Astrocyte of the cerebellum (primary cell): ENCODE data around the gene TTC28.

Experiments used
- DNase-seq: peaks from one replicate; pipeline ENCODE4 v3.0.0-alpha.2; 2011; ENCODE audit warnings: low read depth
- H3K4me3 ChIP-seq: 2 replicates; pipeline ENCODE4 v1.5.1; 2011; ENCODE audit warnings: mild to moderate bottlenecking, low read depth, low read length, moderate library complexity
- CTCF ChIP-seq: IDR thresholded peaks from 2 replicates; pipeline ENCODE4 v1.5.1; 2012; ENCODE audit warnings: low read length, low read depth, moderate library complexity, mild to moderate bottlenecking; ENCODE audit errors: missing control alignments
- in situ Hi-C: cut with HindIII; loops from 2 replicates; pipeline ENCODE4 v1.10.0; 2017; ENCODE audit warnings: low sequenced_read_pairs

Gene TTC28

GRCh38 chr22:28462901-28463300 lies 216.7 kb downstream of the TTC28 start:
- TF ChIP-seq CTCF, result no peak
- in situ Hi-C loops, result no loop called here
- H3K4me3 ChIP-seq, result no peak overlapping the region
- DNase-seq, result no peak

GRCh38 chr22:28462041-28462440 lies 217.6 kb downstream of the TTC28 start:
- in situ Hi-C loops, result no loop called here
- TF ChIP-seq CTCF, result no peak
- no peak for DNase-seq
- no peak overlapping the region for H3K4me3 ChIP-seq

GRCh38 chr22:28454431-28455064 lies 225.1 kb downstream of the TTC28 start:
- DNase-seq, result no peak
- no peak for TF ChIP-seq CTCF
- H3K4me3 ChIP-seq, result no peak overlapping the region
- in situ Hi-C loops, result no loop called here

- no peak for TF ChIP-seq CTCF
- no peak for DNase-seq
- in situ Hi-C loops, result no loop called here
- H3K4me3 ChIP-seq, result no peak overlapping the region
Measured at GRCh38 chr22:28450109-28450508, 229.5 kb downstream of the TTC28 start.

DNA sequence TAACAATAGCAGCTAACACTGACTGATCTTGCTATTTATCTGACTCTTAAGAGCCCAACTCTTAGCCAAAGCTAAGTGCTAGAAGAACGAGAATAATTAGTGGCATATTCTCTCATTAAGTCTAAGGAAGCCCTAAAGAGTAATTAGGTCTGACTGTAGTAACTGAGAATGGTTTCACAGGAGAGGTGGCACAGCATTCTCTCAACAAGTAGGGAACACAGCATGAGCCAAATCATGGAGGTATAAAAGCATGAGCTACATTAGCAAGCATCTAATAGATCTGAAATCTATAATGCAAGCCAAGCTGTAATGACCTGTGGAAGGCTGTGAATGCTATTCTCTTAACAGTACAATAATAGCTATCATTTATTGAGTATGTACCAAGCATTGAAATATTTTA lies 230.6 kb downstream of the TTC28 start:
- no peak for TF ChIP-seq CTCF
- in situ Hi-C loops, result no loop called here
- DNase-seq, result no peak
- no peak overlapping the region for H3K4me3 ChIP-seq

DNA sequence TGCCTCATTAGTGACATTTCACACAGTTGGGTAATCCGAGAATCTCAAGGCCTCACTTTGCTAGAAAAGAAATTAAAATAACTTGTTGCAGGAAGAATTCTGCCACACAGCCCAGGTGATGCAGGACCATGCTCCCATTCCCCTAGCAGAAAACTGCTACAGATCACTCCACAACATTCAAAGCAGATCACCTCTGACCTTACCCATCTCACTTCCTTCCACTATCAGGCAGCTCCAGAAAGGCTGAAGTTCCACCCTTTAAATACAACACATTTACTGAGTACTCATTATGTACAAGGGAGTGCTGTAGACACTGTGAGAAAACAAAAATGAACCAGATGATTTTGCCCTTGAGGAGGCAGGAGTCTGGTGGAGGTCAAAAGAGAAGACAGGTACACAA lies 231.0 kb downstream of the TTC28 start:
- no peak overlapping the region for H3K4me3 ChIP-seq
- in situ Hi-C loops, result no loop called here
- no peak for TF ChIP-seq CTCF
- no peak for DNase-seq

GRCh38 chr22:28444659-28445058 lies 235.0 kb downstream of the TTC28 start:
- H3K4me3 ChIP-seq, result no peak overlapping the region
- TF ChIP-seq CTCF, result no peak
- in situ Hi-C loops, result no loop called here
- no peak for DNase-seq
